DMS114 treated with DMSO at 0.1 percent for 48 hours (cell line): ENCODE measurements around the gene ABCC1.
"Not testable (repeated sequence)": the region's sequence is repeated elsewhere in the genome, so short reads cannot be mapped to it uniquely, and the experiment has no call there.

ENCODE experiments used
- DNase-seq: peaks from one replicate; lab custom pipeline; 2025; ENCODE audit not compliant: unreplicated experiment; lab: John Stamatoyannopoulos, UW

ABCC1 gene

DNA sequence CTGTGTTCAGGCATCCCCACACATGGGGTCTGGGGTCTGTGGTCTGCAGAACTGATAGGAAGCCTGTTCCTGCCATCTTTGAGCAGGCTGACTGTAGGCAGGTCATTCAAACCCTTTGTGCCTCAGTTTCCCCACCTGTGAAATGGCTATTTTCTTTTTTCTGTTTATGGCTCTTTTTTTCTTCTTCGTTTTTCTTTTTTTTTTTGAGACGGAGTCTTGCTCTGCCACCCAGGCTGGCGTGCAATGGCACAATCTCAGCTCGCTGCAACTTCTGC lies 201.4 kb downstream of the ABCC1 start:
- no peak for DNase-seq

GRCh38 chr16:16151315-16151714 lies 201.9 kb downstream of the ABCC1 start:
- no peak for DNase-seq

GRCh38 chr16:16153000-16153399 lies 203.6 kb downstream of the ABCC1 start:
- not testable (repeated sequence) for DNase-seq

DNA sequence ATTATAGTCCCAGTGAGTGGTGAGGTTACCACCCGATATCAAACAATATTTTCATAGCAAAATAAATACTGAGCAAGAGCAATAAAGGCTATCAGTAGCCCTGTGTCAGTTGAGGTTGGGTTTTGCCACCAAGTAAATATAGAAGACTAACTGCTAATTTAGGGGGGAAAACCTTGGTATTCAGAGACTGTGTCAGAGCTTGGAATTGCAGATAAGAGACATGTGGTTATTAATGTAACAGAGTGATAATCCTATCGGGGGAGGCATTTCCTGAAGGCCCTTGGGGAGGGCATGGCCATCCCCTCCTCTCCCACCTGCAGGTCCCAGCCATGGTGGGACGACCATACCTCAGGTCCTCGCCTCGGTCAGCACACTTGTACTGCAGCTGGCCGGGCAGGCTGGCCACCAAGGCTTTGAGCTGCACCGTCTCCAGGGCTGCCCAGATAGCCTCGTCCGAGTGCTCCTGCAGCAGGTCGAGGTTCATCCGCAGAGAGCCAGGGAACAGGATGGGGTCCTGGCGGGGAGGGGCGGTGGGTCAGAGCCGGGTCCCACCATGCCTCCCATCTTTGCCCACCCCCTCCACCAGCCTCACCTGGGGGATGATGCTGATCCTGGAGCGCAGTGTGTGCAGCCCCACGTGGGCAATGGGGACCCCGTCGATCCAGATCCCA lies 205.0 kb downstream of the ABCC1 start:
- no peak for DNase-seq

DNA sequence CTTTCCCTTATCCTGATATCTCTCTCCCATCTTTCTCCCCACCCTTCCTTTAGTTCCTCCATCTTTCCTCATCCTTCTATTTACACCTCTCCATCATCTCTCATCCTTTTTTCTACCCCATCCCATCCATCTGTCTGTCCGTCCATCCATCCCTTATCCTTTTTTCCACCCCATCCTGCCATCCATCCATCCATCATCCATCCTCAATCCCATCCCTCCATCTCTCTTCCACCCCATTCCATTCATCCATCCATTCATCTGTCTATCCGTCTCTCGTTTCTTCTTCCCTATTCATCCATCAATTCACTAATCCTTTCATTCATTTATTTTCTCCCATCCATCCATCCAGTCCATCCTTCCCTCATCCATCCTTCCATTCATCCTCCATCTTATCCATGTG lies 205.8 kb downstream of the ABCC1 start:
- DNase-seq = no peak

DNA sequence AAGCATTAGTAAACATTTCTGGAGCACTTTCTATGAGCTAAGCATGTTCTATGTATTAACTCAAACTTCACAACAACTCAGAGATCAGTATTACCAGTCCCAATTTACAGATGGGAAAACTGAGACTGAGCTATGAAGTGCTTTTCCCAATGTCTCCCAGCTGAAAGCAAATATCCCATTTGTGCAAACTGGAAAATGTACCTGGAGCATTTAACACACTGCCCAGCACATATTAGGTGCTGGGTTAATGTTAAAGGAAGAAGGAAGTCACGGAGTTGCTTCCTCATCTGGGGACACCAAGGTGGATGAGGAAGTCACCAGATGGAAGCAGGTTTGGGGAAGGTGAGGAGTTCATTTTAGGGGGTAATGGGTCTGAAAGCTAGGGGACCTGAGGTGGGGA lies 207.8 kb downstream of the ABCC1 start:
- DNase-seq = no peak

- no peak for DNase-seq
Observed at GRCh38 chr16:16158082-16158658, 208.8 kb downstream of the ABCC1 start.

GRCh38 chr16:16158741-16159374 lies 209.4 kb downstream of the ABCC1 start:
- no peak for DNase-seq

DNA sequence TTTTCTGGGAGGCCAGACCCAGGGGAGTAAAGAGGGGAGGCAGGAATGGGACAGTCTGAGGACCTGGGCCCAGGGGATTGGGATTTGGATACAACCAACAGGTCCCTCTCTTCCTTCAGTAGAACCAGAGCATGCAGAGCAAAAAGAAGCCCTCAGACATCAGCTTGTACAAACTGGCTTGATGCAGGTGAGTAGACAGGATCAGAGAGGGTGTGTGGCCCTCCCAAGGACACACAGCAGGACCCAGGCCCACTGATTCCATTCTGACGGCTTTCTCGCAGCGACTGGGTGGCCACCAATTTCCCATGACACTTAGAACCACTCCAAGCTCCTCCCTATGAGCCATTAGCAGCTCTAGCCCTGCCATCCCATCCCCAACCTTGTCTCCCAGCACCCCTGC lies 210.2 kb downstream of the ABCC1 start:
- no peak for DNase-seq

GRCh38 chr16:16161319-16161718 lies 211.9 kb downstream of the ABCC1 start:
- DNase-seq = no peak

GRCh38 chr16:16161840-16162239 lies 212.4 kb downstream of the ABCC1 start:
- not testable (repeated sequence) for DNase-seq

DNA sequence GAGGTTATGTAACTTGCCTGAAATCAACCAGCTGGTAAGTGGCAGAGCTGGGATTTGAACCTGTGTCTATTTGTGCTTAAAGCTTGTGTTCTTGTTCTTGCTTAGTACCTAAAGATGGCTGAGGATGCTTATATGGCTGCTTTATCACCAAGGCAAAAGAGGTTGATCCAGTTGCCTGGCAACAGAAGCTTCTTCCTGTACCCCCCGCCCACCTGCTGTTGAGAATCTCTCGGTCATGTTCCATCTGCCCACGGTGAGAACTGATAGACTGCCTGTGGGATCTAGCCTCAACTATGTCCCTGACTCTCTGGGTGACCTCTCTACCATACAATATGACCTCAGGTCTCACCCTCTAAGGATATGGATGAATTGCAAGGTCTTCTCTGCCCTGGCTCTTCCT lies 213.2 kb downstream of the ABCC1 start:
- no peak for DNase-seq

DNA sequence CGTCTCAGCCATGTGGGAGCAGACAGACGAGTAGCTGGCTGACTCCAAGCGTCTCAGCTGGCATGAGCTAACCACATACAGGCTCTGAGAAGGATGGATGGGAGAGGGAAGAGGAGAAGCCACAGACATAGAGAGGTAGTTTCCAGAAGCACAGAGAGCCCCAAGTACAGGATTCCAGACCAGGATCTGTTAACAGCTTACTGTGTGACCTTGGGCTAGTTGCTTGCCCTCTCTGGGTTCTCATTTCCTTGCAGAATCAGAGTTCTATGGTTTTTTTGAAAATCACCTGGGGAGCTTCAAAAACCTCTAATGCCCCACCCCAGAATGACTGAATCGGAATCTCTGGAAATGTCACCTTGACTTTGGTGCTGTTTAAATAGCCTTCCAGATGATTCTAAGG lies 213.7 kb downstream of the ABCC1 start:
- DNase-seq = no peak

- no peak for DNase-seq
Observed at GRCh38 chr16:16163571-16163970, 214.2 kb downstream of the ABCC1 start.

DNA sequence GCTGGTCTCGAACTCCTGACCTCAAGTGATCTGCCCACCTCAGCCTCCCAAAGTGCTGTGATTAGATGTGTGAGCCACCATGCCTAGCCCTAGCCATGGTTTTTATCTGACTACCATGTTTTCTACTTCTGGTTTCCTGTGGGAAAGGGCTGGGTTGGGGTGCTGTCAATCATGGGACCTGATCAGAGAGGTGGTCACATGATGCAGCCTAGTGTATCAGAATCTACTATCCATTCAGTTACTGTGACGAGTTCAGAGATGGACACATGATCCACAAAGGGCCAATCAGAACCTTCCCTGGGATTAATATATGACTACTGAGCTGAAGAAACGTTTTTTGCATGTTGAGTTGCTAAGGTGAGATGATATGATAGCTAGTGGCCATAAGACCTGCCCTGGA lies 214.8 kb downstream of the ABCC1 start:
- no peak for DNase-seq

DNA sequence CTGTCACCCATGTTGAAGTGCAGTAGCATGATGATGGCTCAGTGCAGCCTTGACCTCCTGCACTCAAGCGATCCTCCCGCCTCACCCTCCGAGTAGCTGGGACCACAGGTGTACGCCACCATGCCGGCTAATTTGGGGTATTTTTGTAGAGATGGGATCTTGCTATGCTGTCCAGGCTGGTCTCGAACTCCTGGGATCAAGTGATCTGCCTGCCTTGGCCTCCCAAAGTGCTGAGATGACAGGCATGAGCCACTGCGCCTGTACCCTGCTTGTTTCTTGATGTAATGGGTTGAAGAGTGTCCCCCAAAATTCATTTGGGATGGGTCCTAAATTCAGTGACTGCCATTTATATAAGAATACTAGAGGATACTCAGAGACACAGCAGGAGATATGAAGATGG lies 216.7 kb downstream of the ABCC1 start:
- DNase-seq = no peak

GRCh38 chr16:16166949-16167348 lies 217.5 kb downstream of the ABCC1 start:
- DNase-seq = no peak

DNA sequence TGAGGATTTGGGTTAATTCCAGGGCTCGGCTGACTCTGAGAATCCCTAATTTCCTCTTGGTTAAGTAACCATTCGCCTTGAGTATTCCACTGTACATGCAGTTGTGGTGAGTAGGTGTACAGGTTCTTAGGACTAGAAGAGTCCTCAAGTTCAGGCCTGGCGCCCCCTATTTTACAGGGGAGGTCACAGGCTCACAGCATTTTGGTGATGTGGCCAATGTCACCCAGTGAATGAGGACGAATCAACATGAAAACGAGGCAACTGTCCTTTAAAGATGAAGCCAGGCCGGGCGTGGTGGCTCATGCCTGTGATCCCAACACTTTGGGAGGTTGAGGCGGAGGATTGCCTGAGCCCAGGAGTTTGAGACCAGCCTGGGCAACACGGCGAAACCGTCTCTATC lies 218.5 kb downstream of the ABCC1 start:
- no peak for DNase-seq

- DNase-seq = no peak
Observed at GRCh38 chr16:16168431-16168830, 219.0 kb downstream of the ABCC1 start.

DNA sequence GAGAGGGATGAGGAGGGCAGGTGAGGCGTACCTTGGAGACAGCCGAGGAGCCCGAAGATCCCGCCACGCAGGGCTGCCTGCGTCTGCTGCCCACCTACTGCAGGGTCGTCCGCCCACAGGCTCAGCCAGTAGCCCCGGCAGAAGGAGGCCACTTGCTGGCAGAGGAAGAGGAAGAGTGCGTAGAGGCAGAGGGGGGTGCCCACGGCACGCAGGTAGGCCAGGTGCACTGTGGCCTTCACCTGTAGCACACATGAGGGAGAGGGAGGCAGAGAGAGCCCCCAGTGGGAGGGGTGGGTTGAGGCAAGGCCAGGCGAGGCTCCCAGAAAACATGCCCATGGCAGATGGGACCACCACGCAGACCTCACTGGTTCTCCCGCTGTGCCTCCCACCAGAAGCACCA lies 220.2 kb downstream of the ABCC1 start:
- DNase-seq = no peak

- no peak for DNase-seq
Observed at GRCh38 chr16:16171332-16171919, 222.0 kb downstream of the ABCC1 start.

GRCh38 chr16:16172991-16173390 lies 223.6 kb downstream of the ABCC1 start:
- no peak for DNase-seq

GRCh38 chr16:16175296-16175695 lies 225.9 kb downstream of the ABCC1 start:
- DNase-seq = no peak
